ENCODE measurements around the gene UTS2R. TPM values are rescaled to one million over a fixed set of nuclear protein-coding genes. Genes with fewer than 3 reads are reported as not detected.
"Not testable (repeated sequence)": the region's sequence is repeated elsewhere in the genome, so short reads cannot be mapped to it uniquely, and the experiment has no call there.

The UTS2R gene
- total RNA-seq, 6 donors from 2014 or later, result 0.39 TPM; not detected in 5

DNA sequence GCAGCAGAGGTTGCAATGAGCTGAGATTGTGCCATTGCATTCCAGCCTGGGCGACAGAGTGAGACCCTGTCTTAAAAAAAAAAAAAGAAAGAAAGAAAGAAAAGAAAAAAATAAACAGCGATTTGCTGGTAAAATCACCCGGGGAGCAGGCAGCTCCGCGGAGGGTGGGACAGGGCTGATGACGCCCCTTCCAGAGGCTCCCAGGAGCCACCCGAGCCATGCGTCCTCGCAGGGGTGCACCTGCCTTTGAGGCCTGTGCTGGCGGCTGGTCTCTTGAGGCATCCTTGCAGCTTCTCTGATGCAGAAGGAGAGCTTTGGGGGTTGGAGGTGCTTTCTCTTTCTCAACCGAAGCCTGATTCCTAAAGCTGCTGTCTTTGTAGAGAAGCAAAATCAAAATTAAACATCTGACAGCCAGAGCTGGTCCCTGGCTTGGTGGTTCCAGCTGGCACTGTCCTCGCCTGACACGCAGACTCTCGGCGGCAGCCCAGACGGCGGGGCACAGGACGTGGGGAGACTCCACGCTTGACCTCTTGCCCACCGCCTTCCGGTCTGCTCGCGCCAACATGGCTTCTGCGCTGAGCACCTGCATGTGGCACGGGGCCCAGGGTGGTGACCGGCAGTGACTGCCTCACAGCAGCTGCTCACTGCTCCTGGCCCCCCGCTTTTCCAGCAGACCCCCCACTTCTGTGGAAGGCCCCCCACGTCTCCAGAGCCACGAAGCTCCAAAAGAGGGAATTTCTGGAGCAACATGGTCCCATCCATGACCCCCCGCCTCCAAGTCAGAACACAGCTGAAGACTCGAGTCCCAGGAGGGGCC lies 6.6 kb downstream of the UTS2R start:
- TF ChIP-seq POLR2A (IDR thresholded peaks at IDR 0.05) (no peak), POLR2AphosphoS5 (IDR thresholded peaks at IDR 0.05) (no peak), EP300 (IDR thresholded peaks at IDR 0.05) (no peak)
- H3K27me3 ChIP-seq, result peaks cover 0 to 25% (median 8%) of the 10 kb centered on the region in 4 donors
- WGBS, 2 donors, result 81 to 84% methylated on average over 16 to 29 of the region's 31 CpGs

DNA sequence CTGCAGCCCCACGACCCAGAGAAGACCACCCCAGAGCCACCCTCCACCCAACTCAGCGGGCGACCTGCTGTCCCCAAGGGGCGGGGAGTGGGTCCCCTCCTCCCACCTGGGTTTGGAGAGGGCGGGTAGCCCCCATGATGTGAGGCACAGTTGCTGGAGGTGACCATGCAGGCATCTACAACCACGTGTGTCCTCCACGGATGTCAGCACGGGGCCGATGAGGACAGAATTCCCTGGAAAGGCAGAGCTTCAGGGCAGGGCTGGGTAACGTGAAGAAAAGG lies 7.1 kb downstream of the UTS2R start:
- no peak overlapping the region for H3K4me3 ChIP-seq
- no peak overlapping the region for H3K27ac ChIP-seq
- ATAC-seq (ENCODE audit: low FRiP score in 2 of 2), result no peak
- no peaks in the 10 kb centered on the region for H3K36me3 ChIP-seq
- H3K9me3 ChIP-seq, result no peaks in the 10 kb centered on the region
- TF ChIP-seq, protein P1, sequence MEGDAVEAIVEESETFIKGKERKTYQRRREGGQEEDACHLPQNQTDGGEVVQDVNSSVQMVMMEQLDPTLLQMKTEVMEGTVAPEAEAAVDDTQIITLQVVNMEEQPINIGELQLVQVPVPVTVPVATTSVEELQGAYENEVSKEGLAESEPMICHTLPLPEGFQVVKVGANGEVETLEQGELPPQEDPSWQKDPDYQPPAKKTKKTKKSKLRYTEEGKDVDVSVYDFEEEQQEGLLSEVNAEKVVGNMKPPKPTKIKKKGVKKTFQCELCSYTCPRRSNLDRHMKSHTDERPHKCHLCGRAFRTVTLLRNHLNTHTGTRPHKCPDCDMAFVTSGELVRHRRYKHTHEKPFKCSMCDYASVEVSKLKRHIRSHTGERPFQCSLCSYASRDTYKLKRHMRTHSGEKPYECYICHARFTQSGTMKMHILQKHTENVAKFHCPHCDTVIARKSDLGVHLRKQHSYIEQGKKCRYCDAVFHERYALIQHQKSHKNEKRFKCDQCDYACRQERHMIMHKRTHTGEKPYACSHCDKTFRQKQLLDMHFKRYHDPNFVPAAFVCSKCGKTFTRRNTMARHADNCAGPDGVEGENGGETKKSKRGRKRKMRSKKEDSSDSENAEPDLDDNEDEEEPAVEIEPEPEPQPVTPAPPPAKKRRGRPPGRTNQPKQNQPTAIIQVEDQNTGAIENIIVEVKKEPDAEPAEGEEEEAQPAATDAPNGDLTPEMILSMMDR (IDR thresholded peaks at IDR 0.05), result no peak
- TF ChIP-seq POLR2A (IDR thresholded peaks at IDR 0.05) (no peak), EP300 (IDR thresholded peaks at IDR 0.05) (no peak), POLR2AphosphoS5 (IDR thresholded peaks at IDR 0.05) (no peak)
- H3K4me1 ChIP-seq, result peaks cover 0 to 10% (median 0%) of the 10 kb centered on the region in 4 donors
- no peak for DNase-seq
- H3K27me3 ChIP-seq, result peaks cover 0 to 25% (median 8%) of the 10 kb centered on the region in 4 donors
- 68 to 71% methylated on average over 9 to 10 of the region's 10 CpGs for WGBS, 2 donors

More for the DNA sequence above, 6.6 kb downstream of the UTS2R start:
- Histone ChIP-seq H3K9me3 (no peaks in the 10 kb centered on the region), H3K36me3 (no peaks in the 10 kb centered on the region), H3K4me3 (no peak overlapping the region), H3K27ac (no peak overlapping the region), H3K4me1 (peaks cover 0 to 10% (median 0%) of the 10 kb centered on the region in 4 donors)
- ATAC-seq (ENCODE audit: low FRiP score in 2 of 2) (no peak), DNase-seq (peak in 1 of 2 donors; percentile 78)

DNA sequence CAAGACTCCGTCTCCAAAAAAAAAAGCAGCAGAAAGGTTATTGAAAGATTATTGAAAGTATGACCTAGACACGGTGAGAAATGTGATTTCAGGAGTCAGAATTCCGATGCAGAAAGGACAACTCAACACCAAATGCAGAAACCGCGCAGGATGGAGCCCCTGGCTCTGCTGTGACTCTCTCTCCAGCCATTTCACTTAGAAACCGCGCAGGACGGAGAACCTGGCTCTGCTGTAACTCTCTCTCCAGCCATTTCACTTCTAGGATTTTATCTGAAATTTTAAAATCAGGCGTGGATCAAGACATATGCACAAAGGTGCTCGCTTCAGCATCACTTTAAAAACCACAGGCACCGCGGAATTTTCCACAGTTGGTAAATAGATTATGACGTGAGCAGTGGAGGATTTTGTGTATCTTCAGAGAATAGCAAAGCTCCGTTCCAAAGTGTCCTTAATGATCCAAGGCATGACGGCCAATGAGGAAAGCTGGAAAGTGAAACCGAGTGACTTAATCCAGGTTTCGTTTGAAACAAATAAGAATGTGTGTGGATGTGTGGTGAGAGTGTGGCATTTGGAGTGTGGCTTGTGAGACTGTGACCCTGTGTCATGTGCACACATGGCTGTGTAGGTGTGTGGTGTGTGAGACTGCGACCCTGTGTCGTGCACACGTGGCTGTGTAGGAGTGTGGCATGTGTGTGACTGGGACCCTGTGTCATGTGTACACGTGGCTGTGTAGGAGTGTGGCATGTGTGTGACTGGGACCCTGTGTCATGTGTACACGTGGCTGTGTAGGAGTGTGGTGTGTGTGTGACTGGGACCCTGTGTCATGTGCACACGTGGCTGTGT lies 9.5 kb downstream of the UTS2R start:
- Histone ChIP-seq H3K9me3 (no peaks in the 10 kb centered on the region), H3K4me3 (no peak overlapping the region), H3K27me3 (peaks cover 0 to 16% (median 4%) of the 10 kb centered on the region in 4 donors), H3K4me1 (peaks cover 7 to 12% (median 9%) of the 10 kb centered on the region in 4 donors), H3K27ac (no peak overlapping the region), H3K36me3 (no peaks in the 10 kb centered on the region)
- DNase-seq (no peak), ATAC-seq (ENCODE audit: low FRiP score in 2 of 2) (no peak)
- TF ChIP-seq POLR2AphosphoS5 (IDR thresholded peaks at IDR 0.05) (no peak), EP300 (IDR thresholded peaks at IDR 0.05) (no peak), POLR2A (IDR thresholded peaks at IDR 0.05) (no peak)
- TF ChIP-seq, protein P1 (IDR thresholded peaks at IDR 0.05), result no peak
- WGBS, 2 donors, result 61 to 67% methylated on average over 23 of the region's 23 CpGs

DNA sequence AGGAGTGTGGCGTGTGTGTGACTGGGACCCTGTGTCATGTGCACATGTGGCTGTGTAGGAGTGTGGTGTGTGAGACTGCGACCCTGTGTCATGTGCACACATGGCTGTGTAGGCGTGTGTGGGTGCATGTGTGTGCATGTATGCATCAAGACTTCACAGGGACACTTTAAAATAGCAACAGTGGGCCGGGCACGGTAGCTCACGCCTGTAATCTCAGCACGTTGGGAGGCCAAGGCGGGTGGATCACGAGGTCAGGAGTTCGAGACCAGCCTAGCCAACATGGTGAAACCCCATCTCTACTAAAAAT lies 10.1 kb downstream of the UTS2R start:
- H3K27me3 ChIP-seq, result peaks cover 0 to 20% (median 6%) of the 10 kb centered on the region in 4 donors

DNA sequence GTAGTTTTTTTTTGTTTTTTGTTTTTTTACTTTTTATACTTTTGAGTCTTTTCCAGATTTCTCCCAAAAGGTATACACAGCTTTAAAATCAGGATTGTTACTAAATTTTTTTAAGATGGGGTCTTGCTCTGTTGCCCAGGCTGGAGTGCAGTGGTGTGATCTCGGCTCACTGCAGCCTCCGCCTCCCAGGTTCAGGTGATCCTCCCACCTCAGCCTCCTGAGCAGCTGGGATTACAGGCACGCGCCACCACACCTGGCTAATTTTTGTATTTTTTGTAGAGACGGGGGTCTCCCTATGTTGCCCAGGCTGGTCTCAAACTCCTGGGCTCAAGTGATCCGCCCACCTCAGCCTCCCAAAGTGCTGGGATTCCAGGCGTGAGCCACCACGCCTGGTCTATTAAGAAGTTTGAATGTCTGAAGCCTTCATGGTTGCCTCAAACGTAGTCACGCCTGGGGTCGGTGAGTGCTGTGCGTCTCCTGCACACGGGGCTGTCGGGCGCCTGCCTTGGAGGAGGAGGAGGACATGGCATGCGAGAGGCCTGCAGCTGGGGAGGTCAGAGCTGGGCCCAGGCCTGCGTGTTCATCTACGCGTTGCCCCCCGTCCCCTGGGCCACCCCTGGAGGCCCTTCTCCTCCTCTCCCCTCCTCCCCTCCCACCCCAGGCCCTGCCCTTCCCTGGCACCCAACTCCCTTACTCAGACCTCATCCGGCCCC lies 10.8 kb downstream of the UTS2R start:
- not testable (repeated sequence) for H3K4me3 ChIP-seq; ATAC-seq (ENCODE audit: low FRiP score in 2 of 2); H3K9me3 ChIP-seq; H3K36me3 ChIP-seq; H3K27ac ChIP-seq
- DNase-seq, result peak in 1 of 2 donors; percentile 59
- H3K27me3 ChIP-seq, result peaks cover 0 to 22% (median 8%) of the 10 kb centered on the region in 4 donors
- peaks cover 7 to 18% (median 9%) of the 10 kb centered on the region in 4 donors for H3K4me1 ChIP-seq
- 80 to 91% methylated on average over 12 to 17 of the region's 21 CpGs for WGBS, 2 donors

More for the DNA sequence above, 10.1 kb downstream of the UTS2R start:
- H3K27ac ChIP-seq; H3K9me3 ChIP-seq; DNase-seq; ATAC-seq (ENCODE audit: low FRiP score in 2 of 2); H3K4me3 ChIP-seq; H3K36me3 ChIP-seq: not testable (repeated sequence)
- H3K4me1 ChIP-seq, result peaks cover 7 to 12% (median 9%) of the 10 kb centered on the region in 4 donors
- 75 to 83% methylated on average over 10 of the region's 10 CpGs for WGBS, 2 donors

DNA sequence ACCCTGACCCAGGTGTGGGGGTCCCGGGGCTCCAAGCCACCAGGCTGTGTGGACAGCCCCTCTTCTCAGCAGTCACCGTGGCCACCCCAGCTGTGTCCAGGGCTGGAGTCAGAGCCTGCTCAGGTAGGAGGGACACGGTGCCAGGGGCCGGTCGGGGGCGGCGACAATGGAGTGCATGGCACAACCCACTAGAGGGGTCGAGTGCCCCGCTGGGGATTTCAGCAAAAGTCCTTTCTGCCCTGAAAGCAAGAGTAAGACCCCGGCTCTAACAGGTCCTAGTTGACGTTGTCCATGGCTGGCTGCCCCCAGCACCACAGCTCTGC lies 11.3 kb downstream of the UTS2R start:
- DNase-seq, result peak in 1 of 2 donors; percentile 76
- ATAC-seq (ENCODE audit: low FRiP score in 2 of 2), result no peak
- Histone ChIP-seq H3K27me3 (peaks cover 0 to 22% (median 8%) of the 10 kb centered on the region in 4 donors), H3K4me3 (no peak overlapping the region), H3K9me3 (no peaks in the 10 kb centered on the region), H3K4me1 (peaks cover 7 to 18% (median 9%) of the 10 kb centered on the region in 4 donors), H3K36me3 (no peaks in the 10 kb centered on the region), H3K27ac (no peak overlapping the region)
- WGBS, 2 donors, result 84% methylated on average over 10 of the region's 11 CpGs; no CpG with 5 or more reads in 1 of the 2 donors
- TF ChIP-seq POLR2A (IDR thresholded peaks at IDR 0.05) (no peak), EP300 (IDR thresholded peaks at IDR 0.05) (no peak)
- TF ChIP-seq, protein P1 (IDR thresholded peaks at IDR 0.05), result no peak

Data from upper lobe of left lung (tissue), 6 donors.